ENCODE measurements around the gene SYS1.

SYS1 gene

DNA sequence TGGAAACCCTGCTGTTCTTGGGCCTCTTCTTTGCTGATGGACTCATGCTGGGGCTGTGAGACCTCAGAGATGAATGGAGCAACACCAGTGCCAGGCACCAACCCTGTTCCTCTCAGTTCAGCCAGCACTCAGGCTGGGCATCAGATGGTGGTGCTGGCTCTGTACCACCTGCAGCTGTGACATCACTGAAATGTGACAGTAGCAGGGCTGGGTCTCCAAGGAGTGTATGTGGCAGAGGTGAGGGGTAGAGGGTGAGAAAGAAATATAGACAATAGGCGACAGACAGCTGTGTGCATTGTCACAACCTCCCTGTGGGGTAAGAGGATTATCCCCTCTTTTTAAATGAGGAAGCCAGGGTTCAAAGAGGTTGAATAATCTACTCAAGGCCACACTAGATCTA is 15.2 kb downstream of the SYS1 start, which contains the start of gene TP53TG5:
Gene TP53TG5, minus strand, starts transcription at position 135 of the 400 bp plus-strand sequence. Its CDS starts 89 bp downstream, at position 46.
- TF ChIP-seq GABPA (IDR thresholded peaks at IDR 0.05; ENCODE audit: low read depth) (no peak), SPI1 (IDR thresholded peaks at IDR 0.05; ENCODE audit: borderline replicate concordance, low read depth) (peak; percentile 41; the same call in 1 of the 2 replicates)

DNA sequence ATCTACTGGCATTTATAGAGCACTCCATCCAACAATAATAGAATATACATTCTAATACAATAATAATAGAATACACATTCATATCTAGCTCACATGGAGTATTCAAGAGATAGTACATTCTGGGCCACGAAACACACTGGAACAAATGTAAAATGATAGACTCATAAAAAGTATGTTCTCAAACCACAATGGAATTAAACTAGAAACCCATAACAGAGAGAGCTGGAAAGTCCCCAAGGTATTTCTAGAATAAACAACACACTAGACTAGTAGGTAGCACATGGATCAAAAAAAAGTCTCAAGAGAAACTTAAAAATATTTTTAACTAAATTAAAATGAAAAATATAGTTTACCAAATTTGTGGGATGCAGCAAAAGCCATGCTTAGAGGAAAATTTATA is 24.3 kb downstream of the SYS1 start:
- Histone ChIP-seq H3K4me3 (replicated peaks; ENCODE audit: insufficient read depth, low read length) (no peak overlapping the region), H3K27ac (replicated peaks) (no peak overlapping the region), H3K27me3 (ENCODE audit: insufficient read depth, poor library complexity, severe bottlenecking) (no peaks in the 10 kb centered on the region)
- no peak for DNase-seq (ENCODE audit: low read depth in 1 of 2, low spot score in 1 of 2)
- TF ChIP-seq, protein P1, sequence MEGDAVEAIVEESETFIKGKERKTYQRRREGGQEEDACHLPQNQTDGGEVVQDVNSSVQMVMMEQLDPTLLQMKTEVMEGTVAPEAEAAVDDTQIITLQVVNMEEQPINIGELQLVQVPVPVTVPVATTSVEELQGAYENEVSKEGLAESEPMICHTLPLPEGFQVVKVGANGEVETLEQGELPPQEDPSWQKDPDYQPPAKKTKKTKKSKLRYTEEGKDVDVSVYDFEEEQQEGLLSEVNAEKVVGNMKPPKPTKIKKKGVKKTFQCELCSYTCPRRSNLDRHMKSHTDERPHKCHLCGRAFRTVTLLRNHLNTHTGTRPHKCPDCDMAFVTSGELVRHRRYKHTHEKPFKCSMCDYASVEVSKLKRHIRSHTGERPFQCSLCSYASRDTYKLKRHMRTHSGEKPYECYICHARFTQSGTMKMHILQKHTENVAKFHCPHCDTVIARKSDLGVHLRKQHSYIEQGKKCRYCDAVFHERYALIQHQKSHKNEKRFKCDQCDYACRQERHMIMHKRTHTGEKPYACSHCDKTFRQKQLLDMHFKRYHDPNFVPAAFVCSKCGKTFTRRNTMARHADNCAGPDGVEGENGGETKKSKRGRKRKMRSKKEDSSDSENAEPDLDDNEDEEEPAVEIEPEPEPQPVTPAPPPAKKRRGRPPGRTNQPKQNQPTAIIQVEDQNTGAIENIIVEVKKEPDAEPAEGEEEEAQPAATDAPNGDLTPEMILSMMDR (IDR thresholded peaks at IDR 0.05; ENCODE audit: insufficient read depth, low read length) = no peak
- TF ChIP-seq SPI1 (IDR thresholded peaks at IDR 0.05; ENCODE audit: borderline replicate concordance, low read depth) = no peak
- TF ChIP-seq, protein P2, sequence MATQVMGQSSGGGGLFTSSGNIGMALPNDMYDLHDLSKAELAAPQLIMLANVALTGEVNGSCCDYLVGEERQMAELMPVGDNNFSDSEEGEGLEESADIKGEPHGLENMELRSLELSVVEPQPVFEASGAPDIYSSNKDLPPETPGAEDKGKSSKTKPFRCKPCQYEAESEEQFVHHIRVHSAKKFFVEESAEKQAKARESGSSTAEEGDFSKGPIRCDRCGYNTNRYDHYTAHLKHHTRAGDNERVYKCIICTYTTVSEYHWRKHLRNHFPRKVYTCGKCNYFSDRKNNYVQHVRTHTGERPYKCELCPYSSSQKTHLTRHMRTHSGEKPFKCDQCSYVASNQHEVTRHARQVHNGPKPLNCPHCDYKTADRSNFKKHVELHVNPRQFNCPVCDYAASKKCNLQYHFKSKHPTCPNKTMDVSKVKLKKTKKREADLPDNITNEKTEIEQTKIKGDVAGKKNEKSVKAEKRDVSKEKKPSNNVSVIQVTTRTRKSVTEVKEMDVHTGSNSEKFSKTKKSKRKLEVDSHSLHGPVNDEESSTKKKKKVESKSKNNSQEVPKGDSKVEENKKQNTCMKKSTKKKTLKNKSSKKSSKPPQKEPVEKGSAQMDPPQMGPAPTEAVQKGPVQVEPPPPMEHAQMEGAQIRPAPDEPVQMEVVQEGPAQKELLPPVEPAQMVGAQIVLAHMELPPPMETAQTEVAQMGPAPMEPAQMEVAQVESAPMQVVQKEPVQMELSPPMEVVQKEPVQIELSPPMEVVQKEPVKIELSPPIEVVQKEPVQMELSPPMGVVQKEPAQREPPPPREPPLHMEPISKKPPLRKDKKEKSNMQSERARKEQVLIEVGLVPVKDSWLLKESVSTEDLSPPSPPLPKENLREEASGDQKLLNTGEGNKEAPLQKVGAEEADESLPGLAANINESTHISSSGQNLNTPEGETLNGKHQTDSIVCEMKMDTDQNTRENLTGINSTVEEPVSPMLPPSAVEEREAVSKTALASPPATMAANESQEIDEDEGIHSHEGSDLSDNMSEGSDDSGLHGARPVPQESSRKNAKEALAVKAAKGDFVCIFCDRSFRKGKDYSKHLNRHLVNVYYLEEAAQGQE (IDR thresholded peaks at IDR 0.05; ENCODE audit: insufficient replicate concordance, low read depth) = no peak
- TF ChIP-seq GABPA (IDR thresholded peaks at IDR 0.05; ENCODE audit: low read depth) = no peak
- no peak for TF ChIP-seq POLR2AphosphoS5 (IDR thresholded peaks at IDR 0.05; ENCODE audit: low read depth)

More for the DNA sequence above, 15.2 kb downstream of the SYS1 start, which contains the start of gene TP53TG5:
- DNase-seq (ENCODE audit: low read depth in 1 of 2, low spot score in 1 of 2) = no peak
- Histone ChIP-seq H3K27me3 (ENCODE audit: insufficient read depth, poor library complexity, severe bottlenecking) (no peaks in the 10 kb centered on the region), H3K27ac (replicated peaks) (no peak within 1 kb of the TSS), H3K4me3 (replicated peaks; ENCODE audit: insufficient read depth, low read length) (no peak within 1 kb of the TSS)

DNA sequence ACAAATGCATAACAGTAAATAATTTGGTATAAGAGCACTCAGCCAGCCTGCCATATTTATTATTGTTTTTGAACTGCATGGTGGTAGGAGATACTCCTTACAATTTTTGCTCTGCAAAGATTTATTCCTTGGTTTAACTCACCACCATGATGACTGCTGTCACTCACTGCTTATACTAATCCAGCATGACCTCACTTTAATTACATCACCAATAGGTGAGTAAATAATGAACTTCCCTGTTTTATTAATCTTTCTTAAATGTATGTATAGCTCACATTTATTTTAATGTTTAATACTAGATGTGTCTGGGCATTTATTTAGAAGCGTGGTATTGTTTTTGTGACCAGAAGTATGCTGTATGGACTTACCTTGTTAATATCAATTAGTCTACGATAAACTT is 28.0 kb downstream of the SYS1 start:
- DNase-seq (ENCODE audit: low read depth in 1 of 2, low spot score in 1 of 2) = no peak
- H3K4me3 ChIP-seq (replicated peaks; ENCODE audit: insufficient read depth, low read length) = no peak overlapping the region
- H3K27me3 ChIP-seq (ENCODE audit: insufficient read depth, poor library complexity, severe bottlenecking) = no peaks in the 10 kb centered on the region
- TF ChIP-seq SPI1 (IDR thresholded peaks at IDR 0.05; ENCODE audit: borderline replicate concordance, low read depth) (no peak), POLR2AphosphoS5 (IDR thresholded peaks at IDR 0.05; ENCODE audit: low read depth) (no peak), GABPA (IDR thresholded peaks at IDR 0.05; ENCODE audit: low read depth) (no peak)
- TF ChIP-seq, protein P1 (IDR thresholded peaks at IDR 0.05; ENCODE audit: insufficient read depth, low read length) = no peak
- TF ChIP-seq, protein P2 (IDR thresholded peaks at IDR 0.05; ENCODE audit: insufficient replicate concordance, low read depth) = no peak
- no peak overlapping the region for H3K27ac ChIP-seq (replicated peaks)

DNA sequence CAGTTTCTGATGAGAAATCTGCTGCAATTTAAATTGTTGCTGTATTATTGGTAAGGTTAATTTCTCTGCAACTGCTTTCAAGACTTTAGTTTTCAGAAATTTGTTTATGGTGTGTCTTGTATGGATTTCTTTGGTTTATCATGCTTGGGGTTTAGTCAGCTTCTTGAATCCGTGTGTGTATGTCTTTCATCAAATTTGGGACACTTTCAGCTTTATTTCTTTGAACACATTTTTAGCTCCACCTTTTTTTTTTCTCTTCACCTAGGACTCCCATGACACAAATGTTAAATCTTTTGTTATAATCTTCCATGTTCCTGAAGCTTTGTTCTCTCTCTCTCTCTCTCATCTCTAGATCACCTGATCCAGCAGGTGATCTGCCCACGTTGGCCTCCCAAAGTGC is 28.6 kb downstream of the SYS1 start:
- no peaks in the 10 kb centered on the region for H3K27me3 ChIP-seq (ENCODE audit: insufficient read depth, poor library complexity, severe bottlenecking)
- no peak for TF ChIP-seq SPI1 (IDR thresholded peaks at IDR 0.05; ENCODE audit: borderline replicate concordance, low read depth)
- TF ChIP-seq, protein P2 (IDR thresholded peaks at IDR 0.05; ENCODE audit: insufficient replicate concordance, low read depth) = no peak
- TF ChIP-seq, protein P1 (IDR thresholded peaks at IDR 0.05; ENCODE audit: insufficient read depth, low read length) = no peak
- TF ChIP-seq GABPA (IDR thresholded peaks at IDR 0.05; ENCODE audit: low read depth) = no peak
- TF ChIP-seq POLR2AphosphoS5 (IDR thresholded peaks at IDR 0.05; ENCODE audit: low read depth) = no peak
- H3K27ac ChIP-seq (replicated peaks) = no peak overlapping the region
- no peak for DNase-seq (ENCODE audit: low read depth in 1 of 2, low spot score in 1 of 2)
- H3K4me3 ChIP-seq (replicated peaks; ENCODE audit: insufficient read depth, low read length) = no peak overlapping the region
